ENCODE results near the gene PIM3.
A peak's percentile ranks its signal among the peaks of the same experiment; 100 is the strongest.

Gene PIM3

DNA sequence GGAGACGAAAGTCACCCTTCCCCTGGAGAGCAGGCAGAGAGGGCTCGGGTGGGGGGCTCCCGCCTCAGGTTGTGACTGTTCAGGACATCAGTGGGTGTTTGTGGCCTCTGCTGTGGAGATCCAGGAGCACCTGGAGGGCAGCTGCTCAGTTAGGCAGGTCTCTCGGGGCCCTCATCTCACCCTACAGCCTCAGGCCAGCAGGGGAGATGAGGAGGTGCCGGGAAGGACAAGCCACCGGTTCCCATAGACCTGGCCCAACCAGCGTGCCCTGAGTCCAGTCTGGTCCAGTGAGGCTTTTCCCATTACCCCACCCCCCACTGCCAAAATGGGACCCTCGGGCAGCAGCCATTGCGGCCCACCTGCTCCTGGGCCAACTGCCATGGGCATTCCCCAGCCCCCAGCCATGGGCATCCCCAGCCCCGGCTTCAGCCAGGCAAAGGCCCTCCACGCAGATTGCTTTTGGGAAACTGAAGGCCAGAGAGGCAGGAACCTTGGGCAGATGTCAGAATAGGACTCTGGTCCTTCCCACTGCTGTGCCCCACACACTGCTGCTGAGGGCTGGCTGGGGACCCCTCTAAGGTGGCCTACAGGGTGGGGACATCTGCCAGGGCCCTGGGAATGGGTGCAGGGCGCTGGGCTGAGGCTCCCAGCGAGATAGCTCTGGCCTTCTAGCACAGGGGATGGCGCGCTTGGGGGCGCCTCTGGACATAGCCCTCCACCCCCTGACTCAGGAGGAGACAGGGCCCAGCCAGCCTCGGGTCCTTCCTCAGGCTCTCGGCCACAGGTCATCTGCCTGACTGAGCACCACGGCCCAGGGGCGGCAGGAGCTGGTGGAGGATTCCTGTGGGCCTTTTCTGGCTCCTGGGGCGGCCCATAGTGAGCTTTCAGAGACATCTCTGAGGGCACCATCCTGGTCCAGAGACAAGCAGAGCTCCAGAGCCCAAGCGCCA is 4.8 kb downstream of the PIM3 start:
- DNase-seq: no peak

DNA sequence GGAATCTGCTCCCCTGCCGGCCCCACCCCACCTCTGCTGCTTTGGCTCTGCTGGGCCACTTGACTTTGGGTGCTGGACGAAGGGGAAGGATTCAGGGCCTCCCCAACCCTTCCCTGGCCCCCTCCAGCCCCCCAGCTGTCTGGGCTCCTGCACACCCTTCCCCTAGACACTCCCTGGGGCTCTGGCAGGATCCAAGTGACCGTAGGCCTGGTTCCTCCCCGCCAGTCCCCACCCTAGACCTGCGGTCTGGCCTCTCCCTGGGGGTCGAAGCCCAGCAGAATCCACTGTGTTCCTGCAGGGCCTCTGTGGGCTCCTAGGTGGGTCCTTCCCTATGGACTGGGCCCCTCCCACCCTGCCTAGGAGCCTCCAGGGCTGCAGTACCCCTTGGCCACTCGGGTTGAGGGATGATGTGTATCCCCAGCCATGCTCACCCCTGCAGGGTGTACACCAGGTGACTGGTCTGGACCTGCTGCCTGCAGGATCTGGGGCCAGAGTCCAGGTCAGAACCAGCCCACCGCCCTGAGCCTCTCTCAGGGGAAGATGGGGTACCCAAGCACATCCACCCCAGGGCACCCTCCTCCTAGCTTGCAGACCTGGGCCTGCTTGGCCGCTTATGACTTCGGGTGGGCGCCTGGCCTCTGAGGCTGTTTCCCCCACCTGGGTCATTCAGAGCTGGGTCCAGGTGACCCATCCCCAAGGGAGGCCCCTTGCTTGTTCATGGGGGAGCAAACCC is 5.6 kb downstream of the PIM3 start:
- DNase-seq: no peak

DNA sequence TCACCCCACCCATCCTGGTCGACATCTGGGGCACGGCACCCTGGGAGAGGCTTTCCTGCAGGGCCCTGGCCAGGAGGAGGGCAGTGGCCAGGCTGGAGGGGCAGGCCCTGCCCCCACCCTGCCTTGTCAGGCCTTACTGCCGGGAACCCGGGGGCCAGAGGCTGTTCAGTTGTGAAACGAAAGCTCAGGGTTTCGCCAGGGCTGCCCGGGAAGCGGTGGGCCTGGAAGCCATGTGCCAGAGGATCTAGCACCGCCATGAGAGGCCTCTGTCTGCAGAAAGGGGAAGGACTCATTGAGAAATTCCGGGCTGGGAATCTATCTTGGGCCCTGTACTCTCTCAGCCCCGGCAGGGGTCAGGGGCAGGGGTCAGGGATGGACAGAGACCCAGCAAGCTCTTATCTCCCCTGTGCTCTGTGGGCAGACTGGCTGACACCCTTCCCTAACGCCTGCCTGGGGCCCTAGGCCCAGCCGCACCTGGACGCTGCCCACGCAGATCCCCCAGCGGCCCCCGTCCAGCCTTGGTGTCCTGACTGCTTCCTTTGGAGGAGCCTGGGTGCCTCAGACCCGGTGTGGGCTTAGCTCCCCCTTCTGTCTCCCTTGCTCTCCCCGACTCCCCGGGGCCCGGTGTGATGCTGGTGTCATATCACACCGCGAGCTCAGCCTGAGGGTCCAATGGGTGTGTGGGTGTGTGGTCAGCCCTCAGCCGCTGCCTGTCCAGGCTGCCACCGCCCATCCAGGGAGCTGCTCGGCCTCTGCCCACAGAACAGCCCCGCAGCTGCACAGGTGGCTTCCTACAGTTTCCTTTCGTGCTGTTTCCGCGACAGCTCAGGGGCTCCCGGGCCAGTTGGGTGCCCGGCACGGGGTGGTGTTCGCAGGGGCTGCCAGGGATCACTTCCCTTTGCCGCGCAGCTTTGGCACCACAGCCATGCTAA is 6.5 kb downstream of the PIM3 start:
- DNase-seq: peak in 4 of 56 donors; percentile 30 to 56 (median 35)

DNA sequence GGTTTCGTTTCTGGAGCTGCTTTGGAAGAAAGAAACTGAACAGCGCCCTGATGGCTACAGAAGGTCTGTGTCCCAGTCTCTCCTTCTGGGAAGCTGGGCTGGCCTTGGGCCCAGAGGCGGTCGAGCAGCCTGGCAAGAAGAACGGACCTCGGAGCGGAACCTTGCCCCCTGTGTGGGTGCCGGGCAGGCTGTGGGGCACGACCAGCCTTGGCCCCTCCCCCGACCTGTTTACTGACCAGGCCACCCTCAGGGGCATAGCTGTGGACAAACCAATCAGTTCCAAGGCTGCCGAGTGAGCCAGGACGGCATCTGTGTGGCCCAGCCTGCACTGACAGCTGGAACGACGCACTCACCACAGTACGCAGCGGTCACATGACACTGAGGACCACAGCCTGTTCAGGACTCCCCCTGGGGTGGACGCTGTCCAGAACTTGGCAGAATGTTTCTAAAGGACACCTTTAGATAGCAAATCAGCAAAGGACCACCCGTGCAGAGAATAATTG is 7.2 kb downstream of the PIM3 start:
- DNase-seq: peak in 28 of 56 donors; percentile 37 to 79 (median 58)

DNA sequence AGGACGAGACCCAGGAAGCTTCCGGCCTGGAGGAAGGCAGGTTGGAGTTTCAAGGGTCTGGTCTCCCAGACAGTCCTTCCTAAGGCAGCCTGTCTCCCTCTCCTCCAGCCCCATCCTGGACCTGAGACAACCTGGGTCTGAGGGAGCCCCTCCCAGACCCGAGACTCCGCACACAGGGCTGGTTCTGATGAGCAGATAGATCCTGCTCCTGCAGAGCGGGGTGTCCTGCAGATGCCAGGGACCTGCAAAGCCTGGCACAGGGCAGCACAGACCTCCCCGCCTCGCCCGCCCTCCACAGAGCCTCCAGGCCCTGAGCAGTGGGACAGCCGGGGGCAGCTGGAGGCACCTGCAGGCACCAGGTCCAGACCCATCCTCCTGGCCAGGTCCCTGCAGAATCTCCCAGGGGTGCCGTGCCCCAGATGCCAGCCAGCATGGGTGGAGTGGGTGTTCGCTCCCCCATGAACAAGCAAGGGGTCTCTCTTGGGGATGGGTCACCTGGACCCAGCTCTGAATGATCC is 7.8 kb downstream of the PIM3 start:
- DNase-seq: peak in 1 of 56 donors; percentile 9

DNA sequence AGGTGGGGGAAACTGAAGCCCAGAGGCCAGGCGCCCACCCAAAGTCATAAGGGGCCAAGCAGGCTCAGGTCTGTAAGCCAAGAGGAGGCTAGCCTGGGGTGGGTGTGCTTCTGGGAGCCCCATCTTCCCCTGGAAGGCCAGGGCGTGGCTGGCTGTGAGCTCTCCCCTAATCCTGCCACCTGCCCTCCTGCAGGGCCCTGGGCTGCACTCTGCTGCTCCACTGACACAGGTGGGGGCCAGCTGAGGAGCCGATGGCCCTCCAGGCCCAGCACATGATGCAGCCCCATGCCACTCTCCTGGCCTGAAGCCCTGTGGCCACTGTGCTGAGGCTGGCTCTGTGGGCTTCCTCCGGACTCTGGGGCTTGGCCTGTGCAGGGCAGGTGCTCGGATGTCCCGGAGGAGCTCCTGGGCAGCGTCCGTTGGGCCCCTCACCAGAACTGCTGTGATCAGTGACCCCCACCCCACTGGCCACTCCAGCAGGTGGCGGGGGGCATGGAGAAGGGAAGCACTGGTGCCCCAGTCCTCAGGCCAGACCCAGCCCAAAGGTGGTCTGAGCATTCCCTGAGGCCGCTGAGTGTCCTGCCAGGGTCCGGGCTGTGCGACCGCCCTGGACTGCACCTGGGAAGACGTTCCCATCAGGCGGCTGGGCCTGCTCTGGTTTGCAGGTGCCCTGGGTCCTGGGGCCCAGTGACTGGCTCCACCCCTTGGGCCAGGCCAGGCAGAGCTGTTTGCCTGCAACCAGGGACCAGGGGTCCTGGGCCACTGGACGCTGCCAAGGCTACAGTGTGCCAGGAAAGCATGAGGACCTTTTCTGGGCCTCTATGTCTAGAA is 8.5 kb downstream of the PIM3 start:
- no peak for DNase-seq

DNA sequence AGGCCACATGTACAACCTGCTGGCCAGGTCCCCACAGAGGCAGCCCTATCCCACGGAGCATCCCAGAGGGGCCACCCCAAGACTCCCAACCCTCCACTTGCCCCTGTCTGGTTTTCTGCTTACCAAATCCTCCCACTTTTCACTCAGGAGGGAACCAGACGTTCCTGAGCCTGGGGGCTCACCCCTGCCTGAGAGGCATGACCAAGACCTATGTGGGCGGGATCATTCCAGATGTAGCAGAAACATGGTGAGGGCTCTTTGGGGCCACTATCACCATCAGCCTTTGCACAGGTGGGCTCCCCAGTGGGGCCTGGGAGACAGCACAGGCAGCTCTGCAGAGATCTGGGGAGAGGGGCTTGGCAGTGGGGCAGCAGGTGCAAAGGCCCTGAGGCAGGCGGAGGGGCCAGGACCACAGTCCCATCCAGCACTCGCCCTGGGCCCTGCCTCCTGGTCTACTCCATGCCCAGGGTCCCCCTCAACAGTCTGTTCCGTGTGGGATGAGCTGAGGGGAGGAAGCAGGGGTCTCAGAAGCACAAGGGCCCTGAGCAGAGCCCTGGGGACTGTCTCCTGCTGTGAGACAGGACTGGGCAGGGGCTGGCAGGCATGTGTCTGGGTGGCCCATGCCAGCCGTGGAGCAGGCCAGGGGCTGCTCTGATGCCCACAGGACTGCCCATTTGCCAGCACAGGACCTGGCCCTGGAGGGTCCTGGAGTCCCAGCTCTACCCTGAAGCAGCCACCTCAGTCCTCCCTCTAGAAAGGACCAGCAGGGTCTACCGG is 9.4 kb downstream of the PIM3 start:
- DNase-seq: no peak

DNA sequence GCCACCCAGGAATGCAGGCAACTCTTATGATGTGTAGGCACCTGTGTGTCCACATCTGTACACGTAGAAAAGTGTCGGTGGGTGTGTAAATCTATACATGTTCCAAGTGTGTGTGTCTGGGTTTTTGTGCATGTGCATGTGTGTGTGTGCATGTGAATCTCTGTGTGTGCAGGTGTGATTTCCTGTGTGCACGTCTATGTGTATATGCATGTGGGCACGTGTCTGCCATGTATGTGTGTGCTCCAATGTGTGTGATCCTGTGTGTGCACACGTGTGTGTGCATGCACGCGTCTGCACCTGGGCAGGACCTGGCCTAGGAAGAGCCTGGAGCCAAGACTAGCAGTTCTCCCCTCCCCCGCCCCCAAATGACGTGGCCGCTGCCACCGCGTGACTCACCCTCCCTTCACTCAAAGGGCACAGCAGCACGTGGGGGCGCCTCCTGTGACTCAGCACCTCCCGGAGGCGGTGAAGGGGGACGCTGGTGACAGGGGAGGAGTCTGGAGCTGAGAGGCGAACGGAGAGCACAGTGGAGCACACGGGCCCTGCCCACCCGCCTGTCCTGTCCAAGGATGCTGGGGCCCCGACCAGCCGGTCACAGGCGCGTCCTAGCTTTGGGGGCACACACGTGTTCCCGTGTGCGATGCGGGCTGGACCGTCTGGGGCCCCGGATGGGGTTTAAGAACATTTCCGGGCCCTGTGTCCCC is 10.1 kb downstream of the PIM3 start:
- DNase-seq: peak in 53 of 56 donors; percentile 37 to 98 (median 83)

DNA sequence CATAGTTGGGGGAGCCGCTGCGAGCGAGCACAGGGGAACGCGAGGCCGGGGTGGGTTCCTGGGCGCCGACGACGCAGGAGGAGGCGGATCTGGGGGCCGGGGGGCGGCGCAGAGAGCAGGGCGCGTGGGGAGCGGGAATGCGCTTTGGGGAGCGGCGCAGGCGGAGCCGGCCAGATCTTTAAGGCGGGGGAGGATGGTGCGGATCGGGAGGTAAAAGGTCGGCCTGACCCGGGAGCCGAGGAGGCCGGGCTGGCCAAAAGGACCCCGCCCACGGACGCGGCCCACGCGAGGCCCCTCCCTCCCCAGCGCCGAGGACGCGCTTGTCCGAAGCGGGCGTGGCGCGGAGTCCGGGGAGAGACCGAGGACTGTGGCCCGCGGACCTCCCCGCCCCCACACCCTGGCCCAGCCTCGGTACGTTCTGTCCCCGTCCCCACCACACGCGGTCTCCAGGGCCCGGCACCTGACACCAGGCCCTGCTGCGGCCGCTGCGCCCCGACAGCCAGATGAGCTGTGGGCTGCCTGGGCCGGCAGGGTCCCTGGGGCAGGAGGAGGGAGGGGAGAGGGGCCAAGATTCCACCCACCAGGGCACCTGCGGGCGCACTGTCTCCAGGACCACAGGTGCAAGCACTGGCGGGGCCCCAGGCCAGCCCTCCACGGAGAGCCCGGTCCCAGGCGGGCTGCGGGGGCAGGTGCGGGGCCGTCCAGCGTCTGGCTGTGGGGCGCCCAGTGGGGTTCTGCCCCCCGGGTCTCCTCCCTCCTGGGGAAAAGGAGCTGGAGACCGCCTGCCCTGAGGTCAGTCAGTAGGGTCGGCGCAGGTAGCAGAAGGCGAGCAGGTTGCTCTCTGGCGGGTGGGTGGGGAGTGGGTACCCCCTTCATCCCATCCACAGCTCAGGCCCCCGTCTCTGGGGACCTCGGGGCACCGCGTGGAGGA is 10.9 kb downstream of the PIM3 start:
- DNase-seq: peak in 16 of 56 donors; percentile 48 to 81 (median 62)

DNA sequence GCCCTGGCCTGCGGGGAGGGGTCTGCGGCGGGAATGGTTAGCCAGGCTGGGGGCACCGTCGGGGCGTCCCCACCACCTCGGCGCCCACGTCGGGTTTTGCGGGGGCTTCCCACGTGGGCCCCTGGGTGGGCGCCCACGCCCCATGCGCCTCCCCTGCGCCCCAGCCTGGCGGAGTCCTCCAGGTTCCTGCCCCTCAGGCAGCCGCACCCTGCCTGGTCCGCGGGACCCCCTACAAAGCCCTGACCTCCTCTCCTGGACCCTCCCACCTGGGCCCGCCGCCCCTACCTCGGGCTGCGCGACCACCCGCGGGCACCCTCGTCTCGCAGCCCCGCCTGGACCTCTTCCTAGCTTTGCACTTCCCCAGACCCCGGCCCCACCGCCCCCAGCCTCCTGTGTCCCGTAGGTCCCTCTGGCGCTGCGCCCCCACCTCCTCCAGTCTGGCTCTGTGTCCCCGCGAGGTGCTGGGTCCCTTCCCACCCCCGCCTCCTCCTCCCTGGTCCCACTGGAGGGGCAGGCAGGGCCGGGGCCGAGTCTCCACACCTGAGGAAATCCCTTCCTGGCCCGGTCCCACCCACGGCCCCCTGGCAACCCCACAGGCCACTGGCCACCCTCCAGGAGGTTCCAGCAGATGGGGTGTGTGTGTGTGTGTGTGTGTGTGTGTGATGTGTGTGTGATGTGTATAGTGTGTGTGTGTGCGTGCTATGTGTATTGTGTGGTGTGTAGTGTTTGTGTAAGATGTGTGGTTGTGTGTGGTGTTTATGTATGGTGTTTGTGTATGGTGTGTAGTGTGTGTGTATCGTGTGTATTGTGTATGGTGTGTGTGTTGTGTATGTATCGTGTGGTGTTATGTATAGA is 11.8 kb downstream of the PIM3 start:
- DNase-seq: no peak

DNA sequence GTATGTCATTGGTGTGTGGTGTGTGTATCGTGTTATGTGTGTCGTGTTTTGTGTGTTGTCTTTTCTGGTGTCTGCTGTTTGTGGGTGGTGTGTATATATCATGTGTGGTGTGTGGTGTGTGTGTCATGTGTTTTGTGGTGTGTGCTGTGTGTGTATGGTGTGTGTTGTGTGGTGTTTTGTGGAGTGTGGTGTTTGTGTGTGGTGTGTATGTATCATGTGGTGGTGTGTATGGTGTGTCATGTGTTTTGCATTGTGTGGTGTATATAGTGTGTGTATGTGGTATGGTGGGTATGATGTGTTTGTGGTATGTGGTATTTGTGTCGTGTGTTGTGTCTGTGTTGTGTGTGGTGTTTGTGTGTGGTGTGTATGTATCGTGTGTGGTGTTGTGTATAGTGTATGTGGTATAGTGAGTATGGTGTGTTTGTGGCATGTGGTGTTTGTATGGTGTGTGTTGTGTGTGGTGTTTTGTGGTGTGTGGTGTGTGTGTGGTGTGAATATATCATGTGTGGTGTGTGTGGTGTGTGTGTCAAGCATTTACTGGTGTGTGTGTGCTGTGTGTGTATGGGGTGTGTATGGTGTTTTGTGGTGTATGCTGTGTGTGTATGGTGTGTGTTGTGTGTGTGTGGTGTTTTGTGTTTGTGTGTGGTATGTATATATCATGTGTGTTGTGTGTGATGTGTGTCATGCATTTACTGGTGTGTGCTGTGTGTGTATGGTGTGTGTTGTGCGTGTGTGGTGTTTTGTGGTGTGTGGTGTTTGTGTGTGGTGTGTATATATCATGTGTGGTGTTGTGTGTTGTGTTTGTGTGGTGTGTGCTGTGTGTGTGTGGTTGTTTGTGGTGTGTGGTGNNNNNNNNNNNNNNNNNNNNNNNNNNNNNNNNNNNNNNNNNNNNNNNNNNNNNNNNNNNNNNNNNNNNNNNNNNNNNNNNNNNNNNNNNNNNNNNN is 12.7 kb downstream of the PIM3 start:
- no peak for DNase-seq

DNA sequence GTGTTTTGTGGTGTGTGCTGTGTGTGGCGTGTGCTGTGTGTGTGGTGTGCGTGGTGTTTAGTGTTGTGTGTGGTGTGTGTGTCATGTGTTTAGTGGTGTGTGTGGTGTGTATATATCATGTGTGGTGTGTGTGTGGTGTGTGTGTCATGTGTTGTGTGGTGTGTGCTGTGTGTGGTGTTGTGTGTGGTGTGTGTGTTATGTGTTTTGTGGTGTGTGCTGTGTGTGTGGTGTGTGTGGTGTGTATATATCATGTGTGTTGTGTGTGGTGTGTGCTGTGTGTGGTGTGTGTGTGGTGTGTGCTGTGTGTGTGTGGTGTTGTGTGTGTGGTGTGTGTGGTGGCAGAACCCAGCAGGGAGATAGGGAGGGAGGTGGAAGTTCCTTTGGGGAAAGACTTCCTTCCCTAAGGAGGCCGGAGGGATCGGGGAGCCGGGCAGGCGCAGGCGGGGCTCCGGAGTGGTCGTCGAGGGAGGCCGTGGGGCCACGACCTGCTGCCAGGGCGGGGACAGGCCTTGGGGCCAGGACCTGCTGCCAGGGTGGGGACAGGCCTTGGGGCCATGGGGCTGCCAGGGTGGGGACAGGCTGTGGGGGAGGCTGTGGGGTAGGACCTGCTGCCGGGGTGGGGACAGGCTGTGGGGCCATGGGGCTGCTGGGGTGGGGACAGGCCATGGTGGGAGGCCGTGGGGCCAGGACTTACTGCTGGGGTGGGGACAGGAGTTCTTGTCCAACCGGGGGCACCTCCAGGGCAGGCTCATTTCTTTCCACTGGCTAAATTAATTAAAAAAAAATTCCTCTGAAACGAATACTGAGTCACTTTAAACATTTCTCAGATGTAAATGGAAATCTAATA is 15.2 kb downstream of the PIM3 start:
- no peak for DNase-seq

DNA sequence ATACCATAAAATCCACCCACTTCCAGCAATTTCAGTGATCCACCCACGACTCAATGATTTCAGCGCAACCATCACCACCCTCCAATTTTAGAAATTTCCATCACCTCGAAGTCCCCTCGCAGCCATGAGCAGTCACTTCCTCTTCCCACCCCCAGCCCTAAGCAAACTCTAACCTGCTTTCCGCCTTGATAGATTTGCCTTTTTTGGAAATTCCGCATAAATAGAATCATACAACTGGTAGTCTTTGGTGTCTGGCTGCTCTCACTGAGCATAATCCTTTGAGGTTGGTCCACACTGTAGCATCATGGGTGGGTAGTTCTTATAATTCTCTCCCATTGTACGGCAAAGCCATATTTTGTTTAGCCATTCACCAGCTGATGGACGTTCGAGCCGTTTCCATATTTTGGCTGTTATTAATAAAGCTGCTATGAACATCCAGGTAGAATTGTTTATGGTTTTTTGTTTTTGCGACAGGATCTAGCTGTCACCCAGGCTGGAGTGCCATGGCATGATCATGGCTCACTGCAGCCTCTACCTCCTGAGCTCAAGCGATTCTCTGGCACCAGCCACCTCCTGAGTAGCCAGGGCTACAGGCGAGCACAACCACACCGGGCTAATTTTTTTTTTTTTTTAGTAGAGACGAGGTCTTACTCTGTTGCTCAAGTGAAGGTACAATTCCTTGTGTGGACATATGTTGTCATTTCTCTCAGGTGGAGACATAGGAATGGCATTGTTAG is 16.0 kb downstream of the PIM3 start:
- peak in 2 of 56 donors; percentile 19 to 49 for DNase-seq
